ES-I3 (cell line): ENCODE measurements around the gene ATRN.

Experiments
- H3K36me3 ChIP-seq: 2 replicates; pipeline ENCODE4 v1.6.1; 2013; ENCODE audit warnings: mild to moderate bottlenecking, low read length, control low read depth, moderate library complexity; ENCODE audit not compliant: insufficient read depth
- H3K4me1 ChIP-seq: 2 replicates; pipeline ENCODE4 v1.6.1; 2013; ENCODE audit warnings: mild to moderate bottlenecking, control low read depth, low read length; ENCODE audit not compliant: insufficient read depth
- H3K9ac ChIP-seq: 2 replicates; pipeline ENCODE4 v1.6.1; 2013; ENCODE audit warnings: low read depth, mild to moderate bottlenecking, low read length, moderate library complexity
- H3K9me3 ChIP-seq: 2 replicates; pipeline ENCODE4 v1.6.1; 2013; ENCODE audit warnings: mild to moderate bottlenecking, low read length, moderate library complexity; ENCODE audit not compliant: control insufficient read depth, insufficient read depth

The ATRN gene

DNA sequence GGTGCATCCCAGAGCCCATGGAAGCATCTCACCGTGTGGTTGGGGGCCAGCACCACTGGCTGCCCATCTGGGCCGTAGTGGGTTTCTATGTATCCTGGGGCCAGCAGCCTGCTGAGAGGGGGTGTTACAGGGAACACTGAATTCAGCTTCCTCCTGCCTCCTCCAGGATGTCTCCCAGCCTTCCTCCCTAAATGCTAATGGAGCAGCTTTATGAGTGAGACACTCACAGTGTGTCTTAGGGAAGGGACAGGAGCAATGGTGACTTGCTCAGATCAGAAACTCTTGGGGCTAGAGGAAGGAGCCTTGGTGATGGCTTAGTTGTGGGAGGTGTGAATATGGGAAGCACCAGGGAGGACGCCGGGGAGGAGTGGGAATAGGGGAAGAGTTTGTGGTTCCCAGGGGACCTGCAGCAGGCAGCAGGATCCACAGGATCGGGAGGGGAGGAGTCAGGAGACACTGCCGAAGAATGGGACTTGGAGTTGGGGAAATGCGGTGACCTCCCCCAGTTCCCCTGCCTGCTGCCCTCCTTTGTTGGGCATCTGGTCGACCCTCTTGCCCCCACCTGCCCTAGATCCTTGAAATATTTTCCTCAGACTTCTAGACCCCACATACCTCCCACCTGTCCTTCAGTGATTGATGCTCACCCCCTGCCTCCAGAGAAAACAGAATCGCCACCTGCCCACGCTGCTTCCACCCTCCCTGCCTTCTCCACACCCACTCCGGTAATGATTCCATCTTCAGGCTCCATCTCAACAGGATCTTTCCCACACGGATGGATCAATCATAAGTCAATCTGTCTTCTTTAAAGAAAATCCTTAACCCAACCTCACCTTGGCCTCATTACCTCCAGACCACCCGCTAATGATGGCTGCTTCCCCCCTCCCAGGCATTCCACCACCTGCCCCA is 204.4 kb downstream of the ATRN start:
- Histone ChIP-seq H3K9ac (no peak overlapping the region), H3K36me3 (no peaks in the 10 kb centered on the region), H3K9me3 (no peaks in the 10 kb centered on the region), H3K4me1 (peaks cover under 1% of the 10 kb centered on the region; the same call in 1 of the 2 replicates)

DNA sequence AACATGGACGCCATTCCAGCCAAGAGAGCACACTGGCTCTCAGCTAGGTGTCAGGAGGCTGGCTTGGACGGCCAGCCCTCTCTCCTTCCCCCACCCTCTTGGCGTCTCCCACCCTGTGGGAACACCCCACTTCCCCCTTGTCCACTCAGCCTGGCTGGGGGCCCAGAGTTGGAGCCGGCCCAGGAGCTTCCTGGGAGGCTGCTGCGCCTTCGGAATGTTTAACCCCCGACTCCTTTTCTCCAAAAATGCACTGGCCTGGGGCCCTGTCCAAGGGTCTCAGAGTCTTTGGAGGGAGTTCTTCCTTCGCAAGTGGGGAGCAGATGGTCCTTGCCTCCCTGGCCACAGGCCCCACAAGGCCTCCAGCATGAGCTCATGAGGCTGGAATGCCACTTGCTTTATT is 206.9 kb downstream of the ATRN start:
- H3K36me3 ChIP-seq, result no peaks in the 10 kb centered on the region
- H3K4me1 ChIP-seq, result no peaks in the 10 kb centered on the region; the same call in 1 of the 2 replicates
- no peaks in the 10 kb centered on the region for H3K9me3 ChIP-seq
- H3K9ac ChIP-seq, result no peak overlapping the region

DNA sequence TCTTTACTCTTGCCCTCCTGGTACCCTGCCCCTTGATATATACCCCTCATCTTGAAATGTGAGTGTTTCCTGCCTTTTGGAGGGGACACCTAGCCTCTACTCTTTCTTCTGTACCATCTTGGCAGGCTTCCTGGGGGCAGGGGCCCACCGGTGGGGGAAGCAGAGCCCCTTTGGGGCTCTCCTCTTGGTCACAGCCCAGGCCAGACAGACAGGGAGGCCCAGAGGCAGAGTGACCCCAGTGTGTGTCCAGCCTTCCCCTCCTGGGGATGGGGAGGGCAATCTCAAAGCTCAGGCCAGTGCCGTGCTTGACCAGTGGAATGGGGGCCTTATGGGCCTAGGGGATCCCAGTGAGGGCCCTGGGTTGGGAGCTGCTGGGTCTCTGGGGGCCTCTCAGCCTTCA is 207.4 kb downstream of the ATRN start:
- H3K36me3 ChIP-seq, result no peaks in the 10 kb centered on the region
- H3K4me1 ChIP-seq, result no peaks in the 10 kb centered on the region; the same call in 1 of the 2 replicates
- no peaks in the 10 kb centered on the region for H3K9me3 ChIP-seq
- no peak overlapping the region for H3K9ac ChIP-seq

DNA sequence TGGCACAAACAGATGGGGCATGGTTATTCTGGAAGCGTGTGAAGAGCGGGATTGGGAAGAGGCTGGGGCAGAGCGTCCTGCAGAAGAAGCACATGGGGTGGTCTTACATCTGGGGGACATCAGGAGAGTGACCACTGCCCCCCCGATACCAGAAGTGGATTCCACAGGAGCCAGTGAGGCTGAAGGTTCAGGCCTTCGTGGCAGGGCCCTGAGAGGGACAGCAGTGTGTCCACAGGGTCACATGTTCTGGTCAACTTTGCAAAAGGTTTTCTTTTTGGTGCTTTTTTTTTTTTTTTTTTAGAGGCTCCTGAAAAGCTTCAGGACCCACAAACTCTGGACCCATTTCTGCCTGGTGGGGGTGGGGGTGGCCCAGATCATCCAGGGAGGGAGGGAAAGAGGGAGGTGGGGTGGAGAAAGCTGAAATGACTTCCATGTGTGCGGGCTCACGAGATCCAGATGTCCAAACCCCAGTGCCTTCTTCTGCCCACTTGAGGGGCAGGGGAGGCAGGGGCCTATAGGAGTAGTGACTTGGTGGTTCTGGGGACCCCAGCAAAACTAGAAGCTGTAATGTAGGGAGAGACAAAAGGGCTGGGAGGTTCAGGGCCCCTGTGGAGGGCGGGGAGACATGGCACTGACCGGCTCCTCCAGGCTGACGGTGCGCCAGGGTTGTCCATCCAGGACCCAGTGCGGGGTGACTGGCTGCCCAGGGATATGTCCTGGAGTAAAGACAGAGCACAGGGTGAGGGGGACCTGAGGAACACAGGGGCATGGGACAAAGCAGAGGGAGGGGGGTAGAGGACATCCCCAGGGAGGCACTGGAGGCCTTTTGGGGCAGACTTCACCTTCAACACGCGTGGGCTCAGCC is 208.3 kb downstream of the ATRN start:
- H3K36me3 ChIP-seq, result no peaks in the 10 kb centered on the region
- no peak overlapping the region for H3K9ac ChIP-seq

DNA sequence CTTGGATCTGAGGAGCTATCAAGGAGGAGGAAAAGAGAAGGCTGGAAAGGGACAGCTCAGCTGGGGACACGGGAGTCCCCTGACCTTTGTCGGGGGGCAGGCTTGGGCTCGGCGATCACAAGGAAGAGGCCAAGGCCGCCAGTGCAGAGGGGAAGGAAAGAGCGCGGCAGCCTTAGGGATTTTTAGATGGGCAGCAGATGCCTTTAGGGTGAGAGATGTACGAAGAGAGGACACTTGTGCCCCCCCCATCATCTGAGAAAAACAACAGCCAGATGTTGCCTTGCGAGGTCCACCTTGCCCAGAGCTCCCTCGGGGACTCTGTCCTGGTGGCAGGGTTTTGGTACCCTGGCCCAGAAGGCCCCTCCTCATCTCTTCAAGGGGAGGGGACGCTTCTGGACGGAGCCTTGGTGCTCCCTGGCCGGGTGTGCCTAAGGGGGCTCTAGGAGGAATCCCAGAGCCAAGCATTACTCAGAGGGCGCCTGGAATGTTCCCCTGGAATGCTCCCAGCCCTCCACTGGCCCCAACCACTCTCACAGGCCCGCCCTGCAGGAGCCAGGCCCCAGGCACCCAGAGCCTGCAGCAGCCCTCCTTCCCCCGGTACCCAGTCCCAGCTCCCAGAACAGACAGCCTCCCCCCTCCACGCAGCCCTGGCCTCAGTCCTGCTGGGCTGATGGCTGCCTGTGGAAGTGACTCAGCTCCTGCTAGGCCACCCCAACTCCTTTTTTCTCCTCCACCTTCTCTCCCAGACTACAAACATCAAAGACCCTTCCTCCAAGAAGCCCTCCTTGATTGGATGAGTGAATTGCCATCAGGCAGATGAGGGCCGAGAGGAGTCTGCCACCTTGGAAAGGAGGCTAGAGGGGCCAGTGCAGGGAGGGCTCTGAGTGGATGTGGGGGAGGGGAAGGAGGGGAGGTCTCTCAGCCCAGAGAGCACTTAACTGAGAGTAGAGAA is 209.2 kb downstream of the ATRN start:
- peak overlapping the region; percentile 32; the same call in 1 of the 2 replicates for H3K9ac ChIP-seq

More for the DNA sequence above, 208.3 kb downstream of the ATRN start:
- H3K9me3 ChIP-seq, result no peaks in the 10 kb centered on the region
- H3K4me1 ChIP-seq, result no peaks in the 10 kb centered on the region; the same call in 1 of the 2 replicates

DNA sequence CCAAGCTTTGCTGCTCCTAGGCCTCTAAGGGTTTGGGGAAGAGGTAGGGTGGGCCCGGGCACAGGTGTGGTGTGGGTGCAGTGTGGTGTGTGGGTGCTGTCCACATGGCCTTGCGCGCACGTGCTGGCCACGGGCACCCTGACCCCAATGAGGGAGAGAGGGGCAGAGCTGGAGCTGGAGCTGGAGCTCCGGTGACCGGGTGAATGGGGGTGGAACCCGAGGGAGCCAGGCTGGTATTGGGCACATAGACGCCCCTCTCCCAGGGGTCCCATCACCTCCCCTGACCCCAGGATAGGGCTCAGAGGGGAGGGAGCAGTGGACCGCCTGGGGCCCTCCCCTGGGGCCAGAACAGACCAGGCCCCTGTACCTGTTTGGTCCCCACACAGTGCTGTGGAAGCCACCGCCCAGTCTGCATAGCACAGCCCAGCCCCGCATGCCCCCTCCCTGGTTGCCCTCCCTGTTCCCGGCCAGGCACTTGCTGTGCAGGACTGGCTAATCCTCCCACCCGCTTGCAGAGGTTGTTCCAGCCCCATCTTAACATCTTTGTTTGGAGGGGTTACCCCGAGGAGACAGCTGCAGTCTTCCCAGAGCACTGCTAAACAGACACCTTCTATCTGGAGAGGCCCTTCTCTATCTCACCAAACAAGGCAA is 210.0 kb downstream of the ATRN start:
- no peaks in the 10 kb centered on the region for H3K9me3 ChIP-seq
- H3K9ac ChIP-seq, result peak overlapping the region; percentile 83; the same call in 1 of the 2 replicates
- no peaks in the 10 kb centered on the region for H3K36me3 ChIP-seq
- H3K4me1 ChIP-seq, result peaks cover 14% of the 10 kb centered on the region

More for the DNA sequence above, 209.2 kb downstream of the ATRN start:
- Histone ChIP-seq H3K36me3 (no peaks in the 10 kb centered on the region), H3K4me1 (peaks cover 9% of the 10 kb centered on the region), H3K9me3 (no peaks in the 10 kb centered on the region)

DNA sequence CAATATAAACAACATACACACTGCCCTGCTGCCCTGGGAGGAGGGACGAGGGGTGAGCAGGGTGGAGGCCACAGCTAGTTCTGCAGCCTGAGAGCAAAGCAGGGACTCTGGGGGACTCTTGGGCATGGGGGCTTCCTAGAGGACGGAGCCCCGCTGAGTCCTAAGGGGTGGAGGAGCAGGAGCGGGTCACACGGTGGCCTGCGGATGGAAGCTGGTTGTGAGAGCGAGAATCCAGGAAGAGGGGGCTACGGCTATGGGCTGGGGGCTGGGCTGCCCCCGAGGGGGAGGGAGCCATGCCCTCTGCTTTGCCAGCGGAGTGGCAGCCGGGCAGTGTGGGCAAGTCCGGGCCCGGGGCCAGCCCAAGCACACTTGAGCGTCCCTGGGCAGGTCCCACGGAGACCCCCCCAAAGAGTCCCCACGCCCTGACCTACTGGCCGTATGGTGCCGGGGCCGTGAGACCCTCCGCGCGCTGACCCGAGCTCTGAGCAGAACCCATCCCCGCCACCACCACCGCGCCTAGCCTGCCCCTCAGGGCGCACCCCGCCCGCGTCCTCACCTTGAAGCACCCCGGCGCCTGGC is 210.6 kb downstream of the ATRN start:
- no peaks in the 10 kb centered on the region for H3K36me3 ChIP-seq
- H3K9ac ChIP-seq, result peak overlapping the region; percentile 83
- peaks cover 14% of the 10 kb centered on the region for H3K4me1 ChIP-seq
- H3K9me3 ChIP-seq, result no peaks in the 10 kb centered on the region

DNA sequence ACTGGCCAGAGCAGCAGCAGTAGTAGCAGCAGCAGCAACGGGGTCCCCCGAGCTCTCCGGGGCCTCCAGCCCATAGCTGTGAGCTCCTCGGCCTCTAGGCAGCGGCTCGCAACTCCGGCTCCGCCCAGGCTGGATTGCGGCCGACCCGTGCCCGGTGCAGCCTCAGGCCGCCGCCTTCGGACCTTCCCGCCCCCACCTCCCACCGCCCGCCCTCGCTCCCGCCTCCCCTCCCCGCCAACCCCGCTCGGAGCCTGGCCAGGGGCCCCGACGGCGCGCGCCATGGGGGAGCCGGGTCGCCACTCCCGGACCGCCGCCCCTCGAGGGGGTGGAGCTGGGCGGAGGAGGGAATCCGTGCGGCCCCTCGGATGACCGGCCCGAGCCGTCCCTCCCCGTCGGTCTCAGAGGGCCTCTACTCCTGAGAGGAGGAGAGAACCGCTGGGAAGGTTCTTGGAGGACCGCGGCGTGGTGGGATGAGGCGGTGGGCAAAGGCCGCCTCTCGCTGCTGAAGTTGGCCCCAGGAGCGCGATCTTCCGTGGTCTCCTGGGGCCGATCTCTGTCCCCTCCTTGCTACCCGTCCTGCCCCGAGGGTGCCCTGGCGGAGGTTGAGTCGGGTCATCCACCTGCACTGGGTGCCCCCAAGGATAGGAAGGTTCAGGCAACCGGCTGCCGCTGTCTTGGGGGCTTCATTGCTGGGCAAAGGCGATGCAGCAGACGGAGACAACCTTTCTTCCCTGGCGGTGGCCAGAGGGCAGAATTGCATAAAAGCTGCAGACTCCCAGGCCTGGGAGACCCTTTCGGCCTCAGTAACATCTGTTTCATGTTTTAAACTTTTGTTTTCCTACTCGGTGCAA is 211.3 kb downstream of the ATRN start, which contains the start of gene ADAM33:
TSS of gene ADAM33 (minus strand) at position 80 of the 851 bp plus-strand sequence. CDS start at position 74, 6 bp downstream.
- no peaks in the 10 kb centered on the region for H3K36me3 ChIP-seq
- H3K4me1 ChIP-seq, result peaks cover 17% of the 10 kb centered on the region
- H3K9ac ChIP-seq, result peak within 1 kb of the TSS; percentile 83
- H3K9me3 ChIP-seq, result no peaks in the 10 kb centered on the region

DNA sequence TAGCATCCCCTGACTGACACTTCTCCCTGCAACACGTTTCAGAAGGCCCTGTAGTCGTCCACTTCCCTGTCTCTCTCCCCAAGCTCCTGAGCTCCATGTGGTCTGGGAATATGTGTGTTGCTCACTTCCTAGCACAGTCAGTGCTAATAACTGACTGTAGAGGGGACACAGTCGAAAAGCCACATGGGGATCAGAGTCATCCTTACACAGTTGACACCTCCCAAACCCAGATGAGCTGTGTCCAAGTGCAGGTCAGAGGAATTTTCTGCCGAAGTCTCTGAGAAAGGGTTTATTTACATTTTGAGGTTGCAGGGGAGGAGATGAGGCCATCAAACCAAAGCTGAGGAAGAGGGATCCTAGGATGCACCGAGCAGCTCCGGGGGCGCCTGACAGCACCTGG is 214.5 kb downstream of the ATRN start:
- Histone ChIP-seq H3K9ac (no peak overlapping the region), H3K4me1 (peaks cover 20% of the 10 kb centered on the region), H3K36me3 (no peaks in the 10 kb centered on the region), H3K9me3 (no peaks in the 10 kb centered on the region)

DNA sequence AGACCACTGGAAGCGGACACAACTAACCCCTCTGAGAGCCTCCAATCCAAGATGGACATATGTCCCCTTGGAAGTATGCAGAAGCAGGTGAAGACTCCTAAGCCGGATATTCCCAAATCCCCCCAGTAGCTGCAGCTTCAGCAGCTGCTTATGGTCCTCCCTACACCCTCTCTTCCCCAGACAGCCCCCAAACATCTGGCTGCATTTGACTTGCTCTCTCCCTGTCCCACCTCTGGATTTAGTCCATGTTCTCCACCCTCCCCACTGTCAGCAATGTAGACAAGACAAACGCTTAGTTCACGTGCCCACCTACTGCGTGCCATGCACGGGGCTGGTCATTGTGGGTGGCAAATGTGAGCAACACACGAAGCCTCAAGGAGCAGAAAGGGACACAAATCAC is 215.6 kb downstream of the ATRN start:
- peaks cover 20% of the 10 kb centered on the region for H3K4me1 ChIP-seq
- H3K9me3 ChIP-seq, result no peaks in the 10 kb centered on the region
- no peak overlapping the region for H3K9ac ChIP-seq
- H3K36me3 ChIP-seq, result no peaks in the 10 kb centered on the region

DNA sequence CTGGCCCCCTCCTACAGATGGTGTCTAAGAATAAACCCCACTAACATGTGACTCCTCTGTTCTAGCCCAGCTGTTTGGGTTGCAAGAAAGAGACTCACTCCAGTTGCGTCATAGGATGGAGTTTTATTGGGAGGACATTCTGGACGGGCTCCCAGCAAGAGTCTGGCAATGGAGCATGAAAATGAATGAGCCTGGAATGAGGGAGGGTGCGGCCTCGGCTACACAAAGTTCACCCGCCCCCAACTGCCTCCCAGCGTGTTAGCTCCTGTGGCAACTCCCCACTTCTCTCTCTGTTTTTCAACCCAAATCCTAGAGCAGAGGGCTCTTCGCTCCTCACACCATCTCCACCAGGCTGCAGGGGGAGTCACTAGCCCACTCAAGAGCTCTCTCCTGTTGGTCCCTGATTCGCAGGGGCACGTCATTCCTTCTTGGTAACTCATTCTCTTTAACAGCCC is 216.1 kb downstream of the ATRN start:
- Histone ChIP-seq H3K9me3 (no peaks in the 10 kb centered on the region), H3K9ac (no peak overlapping the region), H3K36me3 (no peaks in the 10 kb centered on the region), H3K4me1 (peaks cover 20% of the 10 kb centered on the region)

DNA sequence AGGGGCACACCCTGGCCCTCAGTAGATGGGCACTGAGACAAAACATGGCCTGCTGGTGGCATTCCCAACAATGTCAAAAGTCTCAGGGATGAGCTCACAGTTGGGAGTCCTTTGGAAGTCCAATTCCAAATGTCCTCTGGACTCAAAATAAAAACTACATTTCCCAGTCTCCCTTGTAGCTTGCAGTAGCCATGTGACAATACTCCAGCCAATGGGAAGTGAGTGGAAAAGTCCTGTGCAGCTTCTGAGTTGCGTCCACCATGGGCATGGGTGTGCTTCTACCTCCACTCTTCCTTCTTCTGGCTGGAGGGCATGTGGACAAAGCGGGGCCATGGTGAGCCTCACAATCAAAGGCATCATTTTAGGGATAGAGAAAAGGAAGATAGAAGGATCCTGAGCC is 216.8 kb downstream of the ATRN start:
- no peak overlapping the region for H3K9ac ChIP-seq
- H3K4me1 ChIP-seq, result peaks cover 20% of the 10 kb centered on the region
- H3K9me3 ChIP-seq, result no peaks in the 10 kb centered on the region
- H3K36me3 ChIP-seq, result no peaks in the 10 kb centered on the region
